OCI-LY1 (cell line): Measurements from ENCODE around the gene SPACA6.
"Not testable (repeated sequence)": the region's sequence is repeated elsewhere in the genome, so short reads cannot be mapped to it uniquely, and the experiment has no call there.

ENCODE experiments used
- EZH2 ChIP-seq: fragments of 200-600 bp; sonication (generic), shearing (Covaris generic); IDR thresholded peaks from 2 replicates; pipeline ENCODE4 v1.8.0; 2017; ENCODE audit warnings: borderline replicate concordance, mixed run types, mild to moderate bottlenecking, antibody characterized with exemption, low read length, moderate library complexity, mixed read lengths
- TF ChIP-seq, protein P1 (sequence below): fragments of 200-600 bp; sonication (generic), shearing (Covaris generic); IDR thresholded peaks from 2 replicates; pipeline ENCODE4 v1.5.1; 2017; ENCODE audit warnings: mild to moderate bottlenecking, antibody characterized with exemption, low read length, moderate library complexity, mixed read lengths

- TF ChIP-seq, protein P1, sequence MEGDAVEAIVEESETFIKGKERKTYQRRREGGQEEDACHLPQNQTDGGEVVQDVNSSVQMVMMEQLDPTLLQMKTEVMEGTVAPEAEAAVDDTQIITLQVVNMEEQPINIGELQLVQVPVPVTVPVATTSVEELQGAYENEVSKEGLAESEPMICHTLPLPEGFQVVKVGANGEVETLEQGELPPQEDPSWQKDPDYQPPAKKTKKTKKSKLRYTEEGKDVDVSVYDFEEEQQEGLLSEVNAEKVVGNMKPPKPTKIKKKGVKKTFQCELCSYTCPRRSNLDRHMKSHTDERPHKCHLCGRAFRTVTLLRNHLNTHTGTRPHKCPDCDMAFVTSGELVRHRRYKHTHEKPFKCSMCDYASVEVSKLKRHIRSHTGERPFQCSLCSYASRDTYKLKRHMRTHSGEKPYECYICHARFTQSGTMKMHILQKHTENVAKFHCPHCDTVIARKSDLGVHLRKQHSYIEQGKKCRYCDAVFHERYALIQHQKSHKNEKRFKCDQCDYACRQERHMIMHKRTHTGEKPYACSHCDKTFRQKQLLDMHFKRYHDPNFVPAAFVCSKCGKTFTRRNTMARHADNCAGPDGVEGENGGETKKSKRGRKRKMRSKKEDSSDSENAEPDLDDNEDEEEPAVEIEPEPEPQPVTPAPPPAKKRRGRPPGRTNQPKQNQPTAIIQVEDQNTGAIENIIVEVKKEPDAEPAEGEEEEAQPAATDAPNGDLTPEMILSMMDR, result not testable (repeated sequence)
- not testable (repeated sequence) for TF ChIP-seq EZH2
Measured at GRCh38 chr19:51738523-51738922, 45.4 kb downstream of the SPACA6 start.
